ENCODE results near the gene HLA-DQB2.

DNA sequence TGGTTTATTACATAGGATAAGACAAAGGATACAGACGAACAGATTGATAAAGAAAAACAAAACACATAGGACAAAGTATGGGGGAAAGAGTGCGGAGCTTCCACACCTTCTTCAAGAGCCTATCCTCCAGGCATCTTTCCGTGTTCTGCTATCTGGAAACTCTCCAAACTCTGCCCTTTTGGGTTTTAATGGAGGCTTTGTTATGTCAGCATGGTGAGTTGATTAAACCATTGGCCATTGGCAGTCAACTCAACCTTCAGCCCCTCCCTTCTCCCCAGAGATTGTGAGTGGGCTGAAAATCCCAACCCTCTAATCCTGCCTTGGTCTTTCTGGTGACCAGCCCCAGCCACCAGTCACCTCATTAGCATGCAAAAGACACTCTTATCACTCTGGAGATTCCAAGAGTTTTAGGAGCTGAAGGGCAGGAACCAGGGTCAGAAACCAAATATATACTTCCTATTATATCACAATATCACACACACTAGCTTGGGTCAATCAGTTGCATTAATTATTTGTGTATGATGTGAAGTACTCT, 29.6 kb upstream of the HLA-DQB2 start:
- TF ChIP-seq CTCF (IDR thresholded peaks at IDR 0.05 in 4 of 5, conservative IDR thresholded peaks at IDR 0.05 in 1 of 5) = no peak
- no peak for TF ChIP-seq POLR2A (IDR thresholded peaks at IDR 0.05)
